NCI-H128 (cell line): ENCODE results near the gene CHID1.

Source experiments
- DNase-seq: peaks from one replicate; lab custom pipeline; 2025; ENCODE audit not compliant: unreplicated experiment; lab: John Stamatoyannopoulos, UW

The CHID1 gene

DNA sequence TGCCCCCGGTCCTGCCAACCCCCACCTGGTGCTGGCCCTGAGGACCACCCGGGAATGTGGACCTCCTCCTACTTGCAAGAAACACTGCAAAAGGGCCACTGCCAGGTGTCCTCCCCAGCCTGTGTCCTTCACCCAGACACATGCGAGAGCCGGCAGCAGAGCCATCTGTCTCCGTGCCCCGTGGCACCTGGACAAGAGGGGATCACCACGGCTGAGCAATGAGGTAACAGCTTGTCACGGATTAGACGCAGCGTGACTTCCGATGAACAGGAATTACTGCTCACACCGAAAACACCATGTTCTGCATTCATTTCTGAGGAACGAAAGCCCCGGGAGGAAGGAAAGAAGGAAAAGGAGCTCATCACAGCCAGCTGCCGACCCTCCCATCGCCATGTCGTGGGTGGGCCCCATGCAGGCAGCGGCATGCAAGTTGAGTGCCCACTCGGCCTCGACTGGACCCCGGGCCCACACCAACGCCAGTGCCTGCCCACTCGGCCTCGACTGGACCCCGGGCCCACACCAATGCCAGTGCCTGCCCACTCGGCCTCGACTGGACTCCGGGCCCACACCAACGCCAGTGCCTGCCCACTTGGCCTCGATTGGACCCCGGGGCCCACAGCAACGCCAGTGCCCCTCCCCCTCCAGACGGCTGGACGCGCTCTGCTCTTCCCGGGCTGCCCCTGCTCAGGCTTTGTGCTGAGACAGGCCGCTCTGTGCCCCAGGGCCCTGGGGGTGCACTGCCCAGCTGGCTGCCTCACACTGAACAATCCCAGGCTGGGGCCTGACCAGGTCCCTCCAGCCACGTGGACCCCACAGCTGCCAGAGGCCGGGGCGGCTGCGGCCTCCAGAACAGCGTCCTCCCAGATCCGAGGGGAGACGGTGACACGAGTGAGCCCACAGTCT, 22.0 kb downstream of the CHID1 start:
- no peak for DNase-seq

DNA sequence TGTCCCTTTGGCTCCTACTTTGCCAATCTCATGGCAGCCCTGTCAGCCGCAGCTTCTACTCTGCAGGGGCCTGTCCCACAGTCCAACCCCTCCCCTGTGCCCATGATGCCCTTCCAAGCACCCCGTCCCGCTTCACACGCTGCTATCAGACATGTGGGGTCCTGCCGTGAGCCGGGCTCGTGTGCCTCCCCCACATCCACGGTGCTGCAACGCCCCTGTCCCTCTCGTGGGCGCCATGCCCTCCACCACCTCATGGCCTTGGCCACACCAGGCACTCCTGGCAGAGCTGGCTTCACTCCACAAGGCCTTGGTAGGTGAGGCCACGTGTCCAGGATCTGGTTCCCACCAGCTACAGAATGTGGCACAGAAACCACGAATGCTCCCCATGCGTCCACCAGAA, 23.0 kb downstream of the CHID1 start:
- no peak for DNase-seq

GRCh38 chr11:886568-886967, 24.0 kb downstream of the CHID1 start:
- DNase-seq: no peak

- no peak for DNase-seq
These were observed 26.0 kb downstream of the CHID1 start for GRCh38 chr11:884578-885070.

- DNase-seq: no peak
These were observed 27.1 kb downstream of the CHID1 start for GRCh38 chr11:883527-883926.

GRCh38 chr11:882596-882995, 28.0 kb downstream of the CHID1 start:
- DNase-seq: no peak

DNA sequence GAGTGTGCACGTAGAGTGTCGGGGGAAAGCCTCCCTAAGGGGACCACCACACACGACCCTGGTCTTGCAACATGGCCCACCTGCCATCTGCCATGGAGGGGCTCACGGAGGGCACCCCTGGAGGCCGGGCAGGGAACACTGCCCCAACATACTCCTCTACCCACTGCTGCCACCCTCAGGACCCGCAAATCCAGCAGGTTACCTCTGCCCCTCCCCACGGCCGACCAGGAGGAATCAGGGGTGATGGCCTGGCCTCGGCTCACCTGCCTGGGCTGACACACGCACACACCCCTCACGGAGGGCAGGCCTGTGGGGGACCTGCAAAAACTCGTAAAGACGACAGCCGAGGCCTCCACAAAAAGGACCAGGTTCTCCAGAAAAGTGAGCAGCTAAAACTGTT, 30.2 kb downstream of the CHID1 start:
- DNase-seq: no peak

GRCh38 chr11:877565-877964, 33.0 kb downstream of the CHID1 start:
- DNase-seq: no peak

DNA sequence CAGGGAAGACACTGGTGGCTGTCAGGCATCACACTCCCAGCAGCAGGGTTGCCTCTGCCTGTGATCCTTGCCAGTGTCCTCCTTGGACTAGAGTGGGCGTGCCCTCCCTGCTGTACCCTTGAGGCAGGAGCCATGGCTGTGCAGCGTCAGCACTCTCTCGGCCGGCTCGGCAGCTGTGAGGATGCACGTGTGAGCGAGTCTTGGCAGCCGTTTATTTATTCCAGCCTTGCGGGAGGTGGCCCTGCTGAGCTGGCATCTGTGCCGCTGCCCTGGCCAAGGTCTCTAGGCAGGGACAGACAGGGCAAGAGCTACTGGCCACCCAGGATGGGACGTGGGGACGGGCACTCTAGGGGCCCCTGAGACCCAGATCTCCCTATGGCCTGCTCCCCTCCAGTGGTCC, 34.1 kb downstream of the CHID1 start:
- DNase-seq: peak; percentile 7

- DNase-seq: no peak
These were observed 34.8 kb downstream of the CHID1 start for GRCh38 chr11:875769-876301.

DNA sequence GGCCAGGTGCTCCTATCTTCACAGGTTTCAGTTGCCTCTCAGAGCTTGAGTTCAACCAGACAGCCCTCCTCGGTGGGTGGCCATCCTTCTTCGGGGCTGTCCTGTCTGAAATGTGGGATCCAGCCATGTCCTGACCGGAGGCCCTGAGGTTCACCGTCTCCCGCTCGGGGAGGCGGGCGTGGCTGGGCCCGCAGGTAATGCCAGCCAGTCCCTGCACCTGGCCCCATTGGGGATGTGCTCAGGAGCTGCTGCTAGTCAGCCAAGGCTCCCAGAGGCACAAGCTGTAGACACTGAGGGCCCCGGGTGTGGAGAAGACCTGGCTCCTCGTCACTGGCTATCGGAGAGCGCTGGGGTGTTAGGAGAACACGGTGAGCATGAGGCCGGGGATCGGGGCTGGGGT, 35.4 kb downstream of the CHID1 start:
- no peak for DNase-seq

- DNase-seq: no peak
These were observed 36.9 kb downstream of the CHID1 start for GRCh38 chr11:873706-874105.

- DNase-seq: no peak
These were observed 37.8 kb downstream of the CHID1 start for GRCh38 chr11:872799-873198.

- no peak for DNase-seq
These were observed 39.1 kb downstream of the CHID1 start for GRCh38 chr11:871472-871871.

GRCh38 chr11:870418-870817, 40.2 kb downstream of the CHID1 start:
- no peak for DNase-seq

- DNase-seq: no peak
These were observed 40.5 kb downstream of the CHID1 start for GRCh38 chr11:870127-870413.

DNA sequence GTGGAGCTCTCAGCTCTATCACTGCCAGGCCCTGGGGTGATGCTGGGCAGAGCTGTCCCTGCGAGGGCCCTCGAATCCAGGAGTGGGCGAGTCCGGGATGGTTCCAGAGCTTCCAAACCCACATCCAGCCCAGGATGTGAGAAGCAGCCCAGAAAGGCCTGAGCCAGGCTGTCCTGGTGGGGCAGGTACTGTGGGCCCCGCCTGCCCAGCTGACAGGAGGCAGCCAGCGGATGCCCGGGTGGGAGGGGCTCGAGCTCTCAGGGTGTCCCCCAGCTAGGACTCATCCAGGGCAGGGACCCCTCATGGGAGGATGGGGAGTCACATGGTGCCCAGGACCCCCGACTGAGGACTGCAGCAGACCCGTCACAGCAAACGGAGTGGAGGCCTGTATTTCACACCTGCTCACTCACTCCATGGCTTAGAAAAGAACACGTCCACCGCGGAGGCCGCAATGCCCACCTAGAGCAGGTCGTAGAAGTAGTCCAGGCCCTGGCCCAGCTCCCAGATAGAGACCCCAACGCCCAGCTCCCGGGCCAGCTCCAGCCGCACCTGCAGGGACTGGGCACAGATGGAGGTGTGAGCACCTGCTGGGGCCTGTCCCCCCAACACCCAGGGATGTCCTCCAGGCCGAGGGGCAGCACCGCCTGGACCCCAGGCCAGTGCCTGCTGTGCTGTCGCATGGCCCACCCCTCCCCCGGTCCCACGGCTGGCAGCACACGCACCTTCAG, 41.0 kb downstream of the CHID1 start:
- no peak for DNase-seq

DNA sequence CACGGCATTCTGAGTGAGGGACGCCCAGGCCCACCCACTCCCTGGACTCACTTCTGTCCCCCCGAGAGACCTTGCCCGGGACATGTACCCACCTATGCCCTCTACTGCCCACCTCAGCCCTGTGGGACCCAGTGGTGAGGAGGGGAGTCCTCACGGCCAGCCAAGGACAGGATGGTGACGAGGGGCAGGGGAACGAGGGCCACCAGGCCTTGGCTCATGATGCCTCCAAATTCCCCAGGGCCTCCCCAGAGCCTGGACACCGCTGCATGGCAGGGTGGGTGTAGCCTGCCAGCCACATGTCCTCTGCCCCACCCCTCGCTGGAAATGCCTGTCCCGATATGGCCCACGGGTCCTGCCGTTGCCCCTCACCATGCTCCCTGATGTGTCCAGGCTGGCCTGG, 41.8 kb downstream of the CHID1 start:
- DNase-seq: no peak

DNA sequence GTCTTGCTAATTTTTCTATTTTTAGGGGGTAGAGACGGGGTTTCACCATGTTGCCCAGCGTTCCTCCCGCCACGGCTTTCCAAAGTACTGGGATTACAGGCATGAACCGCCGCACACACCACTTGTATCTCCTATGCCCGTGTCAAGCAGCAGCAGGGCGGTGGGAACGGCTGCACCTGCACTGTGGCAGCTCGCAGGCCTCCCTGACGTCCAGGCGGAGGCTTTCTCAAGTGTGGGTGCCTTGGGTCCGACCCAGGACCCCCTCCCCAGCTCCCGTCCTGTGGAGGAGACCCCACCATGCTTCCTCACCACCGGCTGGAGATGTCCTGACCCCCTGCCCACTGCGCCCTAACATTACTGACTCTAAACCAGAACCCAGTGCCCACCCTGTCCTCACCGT, 42.2 kb downstream of the CHID1 start:
- DNase-seq: no peak

DNA sequence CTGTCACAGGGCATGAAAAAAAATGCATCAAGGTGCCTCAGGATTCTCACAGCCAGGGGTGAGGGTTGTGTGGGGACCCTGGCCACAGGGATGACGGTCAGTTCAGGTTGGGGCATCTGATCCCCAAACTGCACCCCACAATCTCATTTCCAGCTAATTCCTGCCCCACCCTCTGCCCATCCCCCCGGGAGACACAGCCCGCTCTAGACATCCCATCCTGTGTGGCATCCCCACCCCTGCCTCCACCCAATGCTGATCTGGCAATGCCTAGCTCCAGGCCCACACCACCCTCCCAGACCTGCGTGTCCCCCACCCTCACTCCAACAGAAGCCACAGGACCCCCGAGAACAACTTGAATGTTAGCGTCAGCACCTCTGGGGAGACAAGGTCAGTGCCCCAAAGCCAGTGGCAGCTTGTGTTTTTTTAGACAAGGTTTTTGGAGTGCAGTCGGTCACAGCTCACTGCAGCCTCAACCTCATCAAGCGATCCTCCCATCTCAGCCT, 42.7 kb downstream of the CHID1 start:
- DNase-seq: no peak

- DNase-seq: no peak
These were observed 44.1 kb downstream of the CHID1 start for GRCh38 chr11:866481-866880.
